Upper lobe of left lung (tissue), 4 donors: ENCODE results near the gene RNU6-7.

ENCODE experiments used
- CTCF ChIP-seq, 6 experiments: fragments of 450-650 bp in 4 of 6; fragments of 200-600 bp in 2 of 6; sonication (generic) in 2 of 6; IDR thresholded peaks; one replicate each; pipeline ENCODE4 v1.5.1; 2016 to 2019; ENCODE audit warnings: antibody characterized with exemption in 6 of 6
- POLR2AphosphoS5 ChIP-seq, 2 donors: sonication (generic); formaldehyde crosslinking; IDR thresholded peaks; one replicate each; pipeline ENCODE4 v1.5.1; 2017; ENCODE audit warnings: antibody characterized with exemption in 2 of 2

- TF ChIP-seq POLR2AphosphoS5 (IDR thresholded peaks at IDR 0.05): no peak
- TF ChIP-seq CTCF (IDR thresholded peaks at IDR 0.05): no peak
Measured at GRCh38 chr14:32189811-32190210, 12.0 kb upstream of the RNU6-7 start.
